SK-N-SH (cell line): ENCODE measurements around the gene AUTS2.

ENCODE experiments used
- CHD2 ChIP-seq: fragments of 150-350 bp; IDR thresholded peaks from 2 replicates; pipeline ENCODE4 v1.6.1; 2018; ENCODE audit warnings: low read length; ENCODE audit not compliant: partially characterized antibody
- EP300 ChIP-seq, 2 experiments: IDR thresholded peaks; 2 replicates each; pipeline versions ENCODE4 v1.4.0 to v1.6.1; 2012; ENCODE audit warnings: borderline replicate concordance in 1 of 2, low read depth in 1 of 2, low read length in 1 of 2
- YY1 ChIP-seq: IDR thresholded peaks from 2 replicates; pipeline ENCODE4 v1.4.0; 2012; ENCODE audit warnings: low read depth, mild to moderate bottlenecking

DNA sequence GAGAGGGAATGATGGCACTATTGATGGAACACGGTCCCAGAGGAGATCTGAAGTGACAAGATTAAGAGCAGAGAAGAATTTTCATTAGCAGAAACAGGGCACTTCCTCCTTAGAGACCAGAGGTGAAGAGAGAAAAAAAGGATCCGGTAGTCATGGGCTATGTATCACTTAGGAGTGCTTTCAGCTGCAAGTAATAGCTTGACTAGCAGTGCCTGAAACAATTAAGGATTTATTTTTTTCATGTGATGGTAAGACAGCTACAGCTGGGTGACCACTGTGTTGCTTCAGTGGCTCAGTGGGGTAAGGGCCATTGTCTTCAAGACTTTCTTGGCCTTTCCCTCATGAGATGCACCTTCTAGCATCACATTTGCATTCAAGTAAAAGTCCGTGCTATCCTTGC is 1018.5 kb downstream of the AUTS2 start:
- TF ChIP-seq YY1 (no peak), CHD2 (no peak), EP300 (IDR thresholded peaks at IDR 0.05; ENCODE audit: borderline replicate concordance in 1 of 2, low read depth in 1 of 2, low read length in 1 of 2) (no peak)
